ENCODE results near the gene KIF7. TPM values are rescaled to one million over a fixed set of nuclear protein-coding genes. Genes with fewer than 3 reads are reported as not detected.

The KIF7 gene
- total and polyA plus RNA-seq, 10 of the 15 experiments (the other 5 are each of a cell fraction or from before 2014, with no cell fraction given) = 0.01 to 0.36 (median 0.10) TPM; not detected in 2

DNA sequence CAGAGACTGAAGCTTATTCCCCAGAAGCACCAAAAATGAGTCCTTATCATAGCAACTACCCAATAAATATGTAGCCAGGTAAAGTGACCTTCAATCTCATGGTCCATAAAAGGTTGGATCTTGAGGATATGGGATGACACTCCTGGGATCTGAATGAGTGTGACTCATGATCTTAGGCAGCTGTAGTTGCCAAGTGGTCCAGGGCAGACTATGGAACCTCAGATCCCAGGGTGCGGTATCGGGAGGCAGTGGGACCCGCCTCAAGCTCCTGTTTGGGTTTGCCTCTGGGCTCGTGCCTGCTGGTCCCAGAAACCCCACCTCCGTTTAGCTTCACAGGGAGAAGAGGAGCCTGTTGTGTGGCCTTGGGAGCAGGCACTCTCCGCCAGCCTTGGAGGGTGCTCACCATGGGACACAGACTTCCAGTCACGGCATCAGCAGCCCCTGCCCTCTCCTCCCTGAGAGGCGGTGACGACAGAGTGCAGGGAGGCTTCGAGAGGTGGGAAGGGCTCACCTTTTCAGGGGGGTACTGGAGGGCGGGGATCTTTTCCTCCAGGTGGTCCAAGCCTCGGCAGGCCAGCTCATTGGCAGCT is 15.8 kb upstream of the KIF7 start (continued):
- TF ChIP-seq, protein P1, sequence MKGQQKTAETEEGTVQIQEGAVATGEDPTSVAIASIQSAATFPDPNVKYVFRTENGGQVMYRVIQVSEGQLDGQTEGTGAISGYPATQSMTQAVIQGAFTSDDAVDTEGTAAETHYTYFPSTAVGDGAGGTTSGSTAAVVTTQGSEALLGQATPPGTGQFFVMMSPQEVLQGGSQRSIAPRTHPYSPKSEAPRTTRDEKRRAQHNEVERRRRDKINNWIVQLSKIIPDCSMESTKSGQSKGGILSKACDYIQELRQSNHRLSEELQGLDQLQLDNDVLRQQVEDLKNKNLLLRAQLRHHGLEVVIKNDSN (IDR thresholded peaks at IDR 0.05; ENCODE audit: borderline replicate concordance, extremely low read length, insufficient read depth, low read depth, low read length) = no peak

DNA sequence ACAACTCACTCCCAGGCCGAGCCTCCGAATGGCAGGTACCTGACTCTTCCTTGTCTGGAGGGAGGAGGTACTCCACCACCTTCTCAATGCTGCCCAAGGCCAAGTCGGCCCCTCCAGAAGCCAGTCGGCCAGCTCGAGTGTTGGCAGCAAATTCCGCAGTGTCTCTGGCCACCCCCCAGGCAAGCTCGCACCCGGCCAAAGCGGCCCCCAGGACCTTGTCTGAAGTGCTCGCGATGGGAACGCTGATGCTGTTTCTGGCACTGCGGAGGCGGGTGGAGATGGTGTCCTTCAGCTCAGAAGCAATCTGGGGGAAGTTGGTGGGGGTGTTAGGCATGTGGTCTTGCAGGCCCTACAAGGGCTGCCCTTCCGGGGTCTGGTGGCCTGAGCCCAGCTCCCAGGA is 14.7 kb upstream of the KIF7 start:
- peaks cover 0 to 2% of the 10 kb centered on the region in 2 experiments; a peak in 1 of 4 replicates for H3K27me3 ChIP-seq (replicated peaks in 1 of 2; ENCODE audit: control insufficient read depth in 2 of 2, insufficient read depth in 2 of 2, low read length in 1 of 2)
- H3K4me2 ChIP-seq (ENCODE audit: control insufficient read depth, insufficient read depth) = no peak overlapping the region
- DNase-seq (ENCODE audit: low read depth, low spot score) (no peak), ATAC-seq (no peak), FAIRE-seq (no peak)
- intact Hi-C loops (cut with micrococcal nuclease; ENCODE audit: unreplicated experiment) = no loop called here
- RAD21 ChIA-PET (ENCODE audit: unreplicated experiment) = no interaction called here
- no peak overlapping the region for H3K9ac ChIP-seq (ENCODE audit: control insufficient read depth, insufficient read depth, low read length)
- H3K36me3 ChIP-seq (ENCODE audit: control insufficient read depth in 2 of 2, insufficient read depth in 2 of 2, low read length in 1 of 2) = no peaks in the 10 kb centered on the region
- CTCF ChIA-PET = interaction anchor here (0.6 kb wide), 1 partner anchor 9 kb away, joined by 4 read pairs; no protein-coding TSS in a partner anchor
- H2AFZ ChIP-seq (ENCODE audit: control insufficient read depth, low read depth, low read length) = no peak overlapping the region
- BruUV-seq (replicated peaks) = no TSS peak
- 56% methylated on average over 15 of the region's 15 CpGs for WGBS (ENCODE audit: insufficient coverage, insufficient replicate concordance, low lambda C conversion rate, missing lambda C conversion rate)
- H4K20me1 ChIP-seq (ENCODE audit: control insufficient read depth, insufficient read depth) = no peaks in the 10 kb centered on the region
- H3K27ac ChIP-seq (ENCODE audit: control insufficient read depth, insufficient read depth) = no peak overlapping the region
- no peaks in the 10 kb centered on the region for H3K9me3 ChIP-seq (replicated peaks; ENCODE audit: control insufficient read depth, insufficient read depth, low read length)
- SMC1A ChIA-PET (ENCODE audit: uncharacterized antibody, unreplicated experiment) = no interaction called here
- no peak overlapping the region for H3K4me3 ChIP-seq
- H3K79me2 ChIP-seq (ENCODE audit: control insufficient read depth, insufficient read depth, low read length) = no peaks in the 10 kb centered on the region
- in situ Hi-C loops (cut with MboI) = no loop called here
- H3K4me1 ChIP-seq (ENCODE audit: control insufficient read depth, insufficient read depth, low read length) = no peaks in the 10 kb centered on the region
- POLR2A ChIA-PET = no interaction called here
- TF ChIP-seq TARDBP (IDR thresholded peaks at IDR 0.05; ENCODE audit: borderline replicate concordance) (no peak), CHD2 (IDR thresholded peaks at IDR 0.05; ENCODE audit: borderline replicate concordance, low read depth, low read length) (no peak), ZZZ3 (IDR thresholded peaks at IDR 0.05; ENCODE audit: control insufficient read depth, insufficient read length, low read depth) (no peak), SREBF1 (IDR thresholded peaks at IDR 0.05; ENCODE audit: low read length) (no peak), HDGF (IDR thresholded peaks at IDR 0.05) (no peak), EP300 (IDR thresholded peaks at IDR 0.05; ENCODE audit: borderline replicate concordance in 1 of 2, control insufficient read depth in 1 of 2, low read depth in 2 of 2, low read length in 2 of 2) (no peak), YY1 (IDR thresholded peaks at IDR 0.05; ENCODE audit: low read depth, low read length) (no peak), FOS (IDR thresholded peaks at IDR 0.05; ENCODE audit: borderline replicate concordance, extremely low read depth, insufficient read length) (no peak), DPF2 (IDR thresholded peaks at IDR 0.05) (no peak), BHLHE40 (IDR thresholded peaks at IDR 0.05; ENCODE audit: borderline replicate concordance in 1 of 2, low read depth in 2 of 2, low read length in 1 of 2) (no peak), MTA3 (IDR thresholded peaks at IDR 0.05; ENCODE audit: borderline replicate concordance, low read length) (no peak), SIN3A (IDR thresholded peaks at IDR 0.05; ENCODE audit: low read depth, low read length) (no peak)
- TF ChIP-seq, protein P2, sequence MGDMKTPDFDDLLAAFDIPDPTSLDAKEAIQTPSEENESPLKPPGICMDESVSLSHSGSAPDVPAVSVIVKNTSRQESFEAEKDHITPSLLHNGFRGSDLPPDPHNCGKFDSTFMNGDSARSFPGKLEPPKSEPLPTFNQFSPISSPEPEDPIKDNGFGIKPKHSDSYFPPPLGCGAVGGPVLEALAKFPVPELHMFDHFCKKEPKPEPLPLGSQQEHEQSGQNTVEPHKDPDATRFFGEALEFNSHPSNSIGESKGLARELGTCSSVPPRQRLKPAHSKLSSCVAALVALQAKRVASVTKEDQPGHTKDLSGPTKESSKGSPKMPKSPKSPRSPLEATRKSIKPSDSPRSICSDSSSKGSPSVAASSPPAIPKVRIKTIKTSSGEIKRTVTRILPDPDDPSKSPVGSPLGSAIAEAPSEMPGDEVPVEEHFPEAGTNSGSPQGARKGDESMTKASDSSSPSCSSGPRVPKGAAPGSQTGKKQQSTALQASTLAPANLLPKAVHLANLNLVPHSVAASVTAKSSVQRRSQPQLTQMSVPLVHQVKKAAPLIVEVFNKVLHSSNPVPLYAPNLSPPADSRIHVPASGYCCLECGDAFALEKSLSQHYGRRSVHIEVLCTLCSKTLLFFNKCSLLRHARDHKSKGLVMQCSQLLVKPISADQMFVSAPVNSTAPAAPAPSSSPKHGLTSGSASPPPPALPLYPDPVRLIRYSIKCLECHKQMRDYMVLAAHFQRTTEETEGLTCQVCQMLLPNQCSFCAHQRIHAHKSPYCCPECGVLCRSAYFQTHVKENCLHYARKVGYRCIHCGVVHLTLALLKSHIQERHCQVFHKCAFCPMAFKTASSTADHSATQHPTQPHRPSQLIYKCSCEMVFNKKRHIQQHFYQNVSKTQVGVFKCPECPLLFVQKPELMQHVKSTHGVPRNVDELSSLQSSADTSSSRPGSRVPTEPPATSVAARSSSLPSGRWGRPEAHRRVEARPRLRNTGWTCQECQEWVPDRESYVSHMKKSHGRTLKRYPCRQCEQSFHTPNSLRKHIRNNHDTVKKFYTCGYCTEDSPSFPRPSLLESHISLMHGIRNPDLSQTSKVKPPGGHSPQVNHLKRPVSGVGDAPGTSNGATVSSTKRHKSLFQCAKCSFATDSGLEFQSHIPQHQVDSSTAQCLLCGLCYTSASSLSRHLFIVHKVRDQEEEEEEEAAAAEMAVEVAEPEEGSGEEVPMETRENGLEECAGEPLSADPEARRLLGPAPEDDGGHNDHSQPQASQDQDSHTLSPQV (IDR thresholded peaks at IDR 0.05) = no peak

Measured in GM12878 (cell line).